ENCODE measurements around the gene CD276. TPM values are rescaled to one million over a fixed set of nuclear protein-coding genes. Genes with fewer than 3 reads are reported as not detected.

The CD276 gene
- polyA plus RNA-seq, 2 donors: 9.3 to 11.0 TPM

DNA sequence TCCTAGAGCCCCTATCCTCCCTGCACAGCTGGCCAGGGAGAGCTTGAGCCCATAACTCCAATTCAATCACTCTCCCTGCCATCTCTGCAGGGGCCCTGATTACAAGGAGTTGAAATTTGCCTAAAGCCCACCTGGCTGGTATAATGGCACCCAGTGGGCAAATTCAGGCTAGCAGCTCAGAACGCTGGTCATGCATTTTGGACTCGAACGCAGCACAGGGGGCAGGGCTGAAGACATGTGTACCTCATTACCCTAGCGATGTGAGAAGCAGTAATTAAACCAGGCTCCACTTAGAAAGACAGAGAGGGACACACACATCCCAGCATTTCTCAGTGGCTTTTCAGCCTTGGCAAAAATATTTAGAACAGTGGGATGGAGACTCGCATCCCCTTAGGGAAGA is 65.8 kb downstream of the CD276 start:
- H3K27me3 ChIP-seq (ENCODE audit: control insufficient read depth in 1 of 2, insufficient read depth in 2 of 2, low read length in 2 of 2): peaks cover 0 to 3% of the 10 kb centered on the region in 2 donors
- H3K27ac ChIP-seq (ENCODE audit: low read depth in 2 of 2, low read length in 1 of 2): no peak overlapping the region
- H3K9me3 ChIP-seq (ENCODE audit: control insufficient read depth in 2 of 2, insufficient read depth in 1 of 2, low read depth in 1 of 2, low read length in 1 of 2): no peaks in the 10 kb centered on the region
- 91 to 93% methylated on average over 5 of the region's 5 CpGs for WGBS, 2 donors
- peaks cover 0 to 4% of the 10 kb centered on the region in 2 donors for H3K36me3 ChIP-seq (ENCODE audit: control insufficient read depth in 2 of 2, insufficient read depth in 2 of 2, low read length in 1 of 2)
- H3K4me3 ChIP-seq (ENCODE audit: low read depth in 1 of 2, low read length in 2 of 2): no peak overlapping the region
- H3K4me1 ChIP-seq (ENCODE audit: control insufficient read depth in 2 of 2, insufficient read depth in 2 of 2, low read length in 1 of 2): peaks cover 5 to 9% of the 10 kb centered on the region in 2 donors

DNA sequence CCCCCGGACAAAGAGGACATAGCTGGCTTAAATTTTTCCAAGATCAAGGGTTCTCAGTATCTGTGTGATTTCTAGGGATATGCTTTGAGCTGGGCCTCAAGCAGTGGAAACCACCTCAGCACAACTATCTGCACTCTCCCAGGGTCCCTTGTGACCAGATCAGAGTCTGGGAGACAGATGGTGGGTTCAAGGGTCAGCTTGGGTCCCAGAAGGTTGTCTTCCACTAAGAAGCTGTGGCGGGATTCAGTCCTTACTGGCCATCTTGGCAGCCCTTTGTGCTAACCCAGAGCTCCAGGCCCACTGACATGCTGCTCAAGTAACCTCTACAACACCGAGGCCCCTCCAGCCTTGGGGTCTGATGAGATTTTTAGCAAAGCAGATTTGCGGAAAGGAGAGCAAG is 66.3 kb downstream of the CD276 start:
- Histone ChIP-seq H3K4me1 (ENCODE audit: control insufficient read depth in 2 of 2, insufficient read depth in 2 of 2, low read length in 1 of 2) (peaks cover 3 to 9% of the 10 kb centered on the region in 2 donors), H3K36me3 (ENCODE audit: control insufficient read depth in 2 of 2, insufficient read depth in 2 of 2, low read length in 1 of 2) (peaks cover 0 to 4% of the 10 kb centered on the region in 2 donors), H3K4me3 (ENCODE audit: low read depth in 1 of 2, low read length in 2 of 2) (no peak overlapping the region), H3K27me3 (ENCODE audit: control insufficient read depth in 1 of 2, insufficient read depth in 2 of 2, low read length in 2 of 2) (peaks cover 0 to 3% of the 10 kb centered on the region in 2 donors), H3K27ac (ENCODE audit: low read depth in 2 of 2, low read length in 1 of 2) (no peak overlapping the region), H3K9me3 (ENCODE audit: control insufficient read depth in 2 of 2, insufficient read depth in 1 of 2, low read depth in 1 of 2, low read length in 1 of 2) (no peaks in the 10 kb centered on the region)
- 74 to 87% methylated on average over 4 of the region's 4 CpGs for WGBS, 2 donors

DNA sequence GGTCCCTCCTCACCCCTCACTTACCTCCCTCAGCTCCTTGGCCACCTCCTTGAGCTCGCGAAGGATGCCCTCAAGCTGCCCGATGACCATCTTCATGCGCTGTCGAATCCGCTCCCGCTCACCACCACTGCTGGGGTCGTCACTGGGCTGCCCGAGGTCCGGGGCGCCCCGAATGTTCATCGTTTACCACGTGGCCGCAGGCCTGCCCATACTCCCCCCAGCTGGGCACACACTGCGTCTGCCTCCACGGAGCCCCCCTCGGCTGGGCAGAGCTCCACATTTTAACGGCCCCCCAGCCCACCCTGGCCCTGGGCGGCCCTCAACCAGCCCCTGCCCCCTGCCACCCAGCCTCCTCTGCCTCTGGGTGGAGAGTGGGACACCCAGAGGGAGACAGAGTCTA is 66.8 kb downstream of the CD276 start:
- no peak overlapping the region for H3K4me3 ChIP-seq (ENCODE audit: low read depth in 1 of 2, low read length in 2 of 2)

DNA sequence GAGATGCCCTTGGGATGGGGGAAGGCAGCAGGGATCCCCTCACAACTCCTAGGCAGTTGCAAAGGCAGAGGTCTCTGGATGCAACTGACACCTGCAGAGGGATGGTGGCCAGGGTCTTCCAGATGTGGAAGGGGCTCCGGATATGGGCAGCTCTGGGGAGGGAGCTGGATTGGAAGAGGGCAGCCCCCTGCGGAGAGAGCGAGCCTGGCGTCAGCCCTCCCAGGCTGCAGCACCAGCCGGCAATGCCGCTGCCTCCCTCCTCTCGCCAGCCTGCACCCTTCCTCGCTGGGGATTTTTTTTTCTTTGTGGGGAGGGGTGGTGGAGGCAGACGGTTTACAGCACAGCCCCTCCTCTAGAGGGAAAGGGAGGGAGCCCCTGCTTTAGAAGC is 67.3 kb downstream of the CD276 start:
- Histone ChIP-seq H3K9me3 (ENCODE audit: control insufficient read depth in 2 of 2, insufficient read depth in 1 of 2, low read depth in 1 of 2, low read length in 1 of 2) (no peaks in the 10 kb centered on the region), H3K27ac (ENCODE audit: low read depth in 2 of 2, low read length in 1 of 2) (no peak overlapping the region), H3K4me1 (ENCODE audit: control insufficient read depth in 2 of 2, insufficient read depth in 2 of 2, low read length in 1 of 2) (peaks cover 3 to 7% of the 10 kb centered on the region in 2 donors), H3K4me3 (ENCODE audit: low read depth in 1 of 2, low read length in 2 of 2) (peak overlapping the region in 1 of 2 donors; percentile 51), H3K36me3 (ENCODE audit: control insufficient read depth in 2 of 2, insufficient read depth in 2 of 2, low read length in 1 of 2) (peaks cover 0 to 4% of the 10 kb centered on the region in 2 donors), H3K27me3 (ENCODE audit: control insufficient read depth in 1 of 2, insufficient read depth in 2 of 2, low read length in 2 of 2) (peaks cover 0 to 3% of the 10 kb centered on the region in 2 donors)
- WGBS, 2 donors: 9 to 22% methylated on average over 6 to 9 of the region's 9 CpGs

More for the DNA sequence above, 66.8 kb downstream of the CD276 start:
- 85 to 88% methylated on average over 20 of the region's 20 CpGs for WGBS, 2 donors
- Histone ChIP-seq H3K27me3 (ENCODE audit: control insufficient read depth in 1 of 2, insufficient read depth in 2 of 2, low read length in 2 of 2) (peaks cover 0 to 3% of the 10 kb centered on the region in 2 donors), H3K36me3 (ENCODE audit: control insufficient read depth in 2 of 2, insufficient read depth in 2 of 2, low read length in 1 of 2) (peaks cover 0 to 4% of the 10 kb centered on the region in 2 donors), H3K9me3 (ENCODE audit: control insufficient read depth in 2 of 2, insufficient read depth in 1 of 2, low read depth in 1 of 2, low read length in 1 of 2) (no peaks in the 10 kb centered on the region), H3K27ac (ENCODE audit: low read depth in 2 of 2, low read length in 1 of 2) (no peak overlapping the region), H3K4me1 (ENCODE audit: control insufficient read depth in 2 of 2, insufficient read depth in 2 of 2, low read length in 1 of 2) (peaks cover 3 to 9% of the 10 kb centered on the region in 2 donors)

DNA sequence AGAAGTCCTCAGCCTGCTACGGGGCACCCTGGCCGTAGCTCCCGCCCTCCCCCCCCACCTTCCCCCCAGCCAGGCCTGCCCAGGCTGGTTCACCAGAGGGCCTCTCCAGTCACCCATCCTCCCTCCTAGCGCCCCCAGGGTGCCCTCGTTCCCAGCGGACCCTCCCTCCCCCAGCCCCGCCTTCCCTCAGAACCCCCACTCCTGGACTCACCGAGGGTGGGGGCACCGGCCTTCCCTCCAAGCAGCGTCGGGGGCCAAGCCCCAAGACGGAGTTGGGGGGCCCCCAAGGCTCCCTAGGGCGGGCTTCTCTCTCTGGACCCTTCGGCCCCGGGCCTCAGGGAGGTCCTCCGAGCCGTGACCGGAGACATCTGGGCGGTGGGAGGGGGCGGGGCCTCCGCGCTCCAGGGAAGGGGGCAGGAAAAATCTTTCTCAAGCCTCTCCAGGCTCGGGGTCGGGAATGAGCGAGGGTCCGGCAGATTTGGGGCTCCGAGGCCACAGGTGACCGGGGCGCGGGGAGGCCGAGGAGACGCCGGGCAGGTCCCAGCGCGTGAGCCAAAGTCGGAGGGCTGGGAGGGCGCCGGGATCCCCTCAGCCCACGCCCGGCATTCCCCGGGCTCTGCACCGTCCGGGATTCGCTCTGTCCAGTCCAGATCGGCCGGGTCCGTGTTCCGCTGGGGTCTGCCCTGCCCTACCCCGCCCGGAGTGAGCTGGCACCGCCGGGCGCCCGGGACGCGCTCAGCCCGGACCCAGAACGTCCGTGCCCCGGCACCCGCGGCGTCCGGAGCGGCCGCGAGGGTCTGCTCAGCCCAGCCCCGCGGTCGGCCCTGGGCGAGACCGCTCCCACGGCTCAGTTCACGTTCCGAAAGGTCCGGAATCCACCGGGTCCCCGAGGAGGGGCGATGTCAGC is 68.0 kb downstream of the CD276 start:
- WGBS, 2 donors: 1 to 2% methylated on average over 71 to 79 of the region's 79 CpGs
- Histone ChIP-seq H3K9me3 (ENCODE audit: control insufficient read depth in 2 of 2, insufficient read depth in 1 of 2, low read depth in 1 of 2, low read length in 1 of 2) (no peaks in the 10 kb centered on the region), H3K27ac (ENCODE audit: low read depth in 2 of 2, low read length in 1 of 2) (no peak overlapping the region), H3K4me1 (ENCODE audit: control insufficient read depth in 2 of 2, insufficient read depth in 2 of 2, low read length in 1 of 2) (peaks cover 3 to 7% of the 10 kb centered on the region in 2 donors), H3K27me3 (ENCODE audit: control insufficient read depth in 1 of 2, insufficient read depth in 2 of 2, low read length in 2 of 2) (peaks cover 0 to 3% of the 10 kb centered on the region in 2 donors), H3K4me3 (ENCODE audit: low read depth in 1 of 2, low read length in 2 of 2) (peak overlapping the region; percentile 51 to 52), H3K36me3 (ENCODE audit: control insufficient read depth in 2 of 2, insufficient read depth in 2 of 2, low read length in 1 of 2) (peaks cover 0 to 4% of the 10 kb centered on the region in 2 donors)

DNA sequence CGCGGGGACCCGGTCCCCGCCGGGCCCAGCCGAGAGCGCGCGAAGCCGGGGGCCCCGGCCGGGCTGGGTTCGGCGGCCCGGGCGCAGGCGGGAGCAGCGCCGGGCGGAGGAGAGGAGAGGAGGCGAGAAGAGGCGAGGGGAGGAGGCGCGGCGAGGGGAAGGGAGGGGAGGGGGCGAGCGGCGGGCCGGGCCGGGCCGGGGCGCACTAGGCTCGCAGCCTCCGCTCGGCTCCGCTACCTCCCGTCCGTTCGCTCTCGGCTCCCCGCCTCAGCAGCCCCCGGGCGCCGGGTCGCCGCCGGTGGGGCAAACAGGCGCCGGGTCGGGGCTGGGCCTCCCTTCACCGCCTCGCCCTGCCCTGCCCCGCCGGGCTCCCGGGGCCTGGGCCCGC is 68.6 kb downstream of the CD276 start:
- Histone ChIP-seq H3K4me3 (ENCODE audit: low read depth in 1 of 2, low read length in 2 of 2) (peak overlapping the region; percentile 51 to 52), H3K9me3 (ENCODE audit: control insufficient read depth in 2 of 2, insufficient read depth in 1 of 2, low read depth in 1 of 2, low read length in 1 of 2) (no peaks in the 10 kb centered on the region), H3K4me1 (ENCODE audit: control insufficient read depth in 2 of 2, insufficient read depth in 2 of 2, low read length in 1 of 2) (peaks cover 3 to 7% of the 10 kb centered on the region in 2 donors), H3K36me3 (ENCODE audit: control insufficient read depth in 2 of 2, insufficient read depth in 2 of 2, low read length in 1 of 2) (peaks cover 0 to 4% of the 10 kb centered on the region in 2 donors), H3K27ac (ENCODE audit: low read depth in 2 of 2, low read length in 1 of 2) (no peak overlapping the region), H3K27me3 (ENCODE audit: control insufficient read depth in 1 of 2, insufficient read depth in 2 of 2, low read length in 2 of 2) (peaks cover 0 to 3% of the 10 kb centered on the region in 2 donors)
- 2 to 3% methylated on average over 31 to 56 of the region's 56 CpGs for WGBS, 2 donors

DNA sequence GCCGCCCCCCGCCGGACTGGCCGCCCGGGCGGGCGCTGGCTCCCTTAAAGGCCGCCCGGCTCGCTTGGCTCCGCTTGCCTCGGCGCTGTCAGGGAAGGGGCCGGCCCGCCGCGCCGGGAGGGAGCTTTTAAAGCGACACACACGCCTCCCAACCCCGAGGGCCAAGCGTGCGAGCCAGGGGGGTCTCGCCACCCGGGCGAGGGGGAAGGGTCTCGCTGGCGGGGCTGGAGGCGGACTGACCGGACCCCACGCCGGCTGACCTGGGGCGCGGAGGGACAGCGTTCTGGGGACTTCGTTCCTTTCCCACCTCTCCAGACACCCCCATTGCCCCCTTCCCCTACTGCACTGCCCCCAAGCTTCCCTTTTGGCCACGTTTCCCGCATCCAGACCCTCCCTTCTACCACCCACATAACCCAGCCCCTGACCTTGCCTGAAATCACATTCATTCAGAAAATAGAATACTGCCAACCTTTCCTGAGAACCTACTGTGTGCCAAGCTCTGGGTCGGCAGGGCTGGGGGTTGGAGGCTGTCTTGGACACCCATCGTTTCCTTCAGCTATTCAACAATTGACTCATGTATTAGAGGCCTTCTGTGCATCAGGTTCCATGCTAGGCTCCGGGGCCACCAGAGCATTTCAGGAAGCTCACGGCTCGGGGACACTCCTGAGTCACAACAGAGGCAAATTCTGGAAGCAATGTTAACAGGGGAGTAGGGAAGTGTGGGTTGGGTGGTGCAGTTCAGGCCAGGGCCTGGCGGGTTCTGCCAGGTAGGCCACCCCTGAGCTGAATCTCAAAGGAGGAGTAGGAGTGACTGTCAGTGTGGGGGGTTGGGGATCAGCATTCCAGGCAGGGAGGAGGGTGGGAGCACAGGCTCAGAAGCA is 69.3 kb downstream of the CD276 start, which contains the start of gene INSYN1:
Gene INSYN1, minus strand, starts transcription at position 102 of the 881 bp plus-strand sequence. CDS start 2,221 bp downstream, outside the sequence.
- peak within 1 kb of the TSS in 1 of 2 donors; percentile 49 for H3K27ac ChIP-seq (ENCODE audit: low read depth in 2 of 2, low read length in 1 of 2)
- 13 to 18% methylated on average over 35 to 44 of the region's 44 CpGs for WGBS, 2 donors
- H3K4me3 ChIP-seq (ENCODE audit: low read depth in 1 of 2, low read length in 2 of 2): peak within 1 kb of the TSS; percentile 51 to 52
- H3K4me1 ChIP-seq (ENCODE audit: control insufficient read depth in 2 of 2, insufficient read depth in 2 of 2, low read length in 1 of 2): peaks cover 3 to 7% of the 10 kb centered on the region in 2 donors
- no peaks in the 10 kb centered on the region for H3K9me3 ChIP-seq (ENCODE audit: control insufficient read depth in 2 of 2, insufficient read depth in 1 of 2, low read depth in 1 of 2, low read length in 1 of 2)
- peaks cover 0 to 4% of the 10 kb centered on the region in 2 donors for H3K36me3 ChIP-seq (ENCODE audit: control insufficient read depth in 2 of 2, insufficient read depth in 2 of 2, low read length in 1 of 2)
- peaks cover 0 to 3% of the 10 kb centered on the region in 2 donors for H3K27me3 ChIP-seq (ENCODE audit: control insufficient read depth in 1 of 2, insufficient read depth in 2 of 2, low read length in 2 of 2)

DNA sequence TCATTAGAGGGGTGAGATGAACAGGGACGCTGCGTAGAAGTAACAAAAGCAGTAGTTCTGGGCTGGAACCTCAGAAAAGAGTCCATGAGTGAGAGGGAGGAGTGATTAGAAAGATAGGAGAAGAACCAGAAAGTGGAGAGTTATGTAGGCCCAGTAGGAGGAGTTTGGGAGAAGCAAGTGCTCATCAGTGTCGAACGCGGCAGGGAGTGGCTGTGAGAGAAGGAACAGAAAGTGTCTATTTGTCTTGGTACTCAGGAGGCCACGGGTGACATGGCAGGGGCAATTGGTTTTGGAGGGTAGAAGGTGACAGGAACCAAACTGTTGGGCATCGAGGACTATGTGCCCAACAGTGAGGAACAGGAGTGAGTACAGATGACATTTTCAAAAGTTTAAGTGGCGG is 70.3 kb downstream of the CD276 start:
- WGBS, 2 donors: 68 to 70% methylated on average over 8 of the region's 8 CpGs
- H3K27me3 ChIP-seq (ENCODE audit: control insufficient read depth in 1 of 2, insufficient read depth in 2 of 2, low read length in 2 of 2): peaks cover 0 to 3% of the 10 kb centered on the region in 2 donors

DNA sequence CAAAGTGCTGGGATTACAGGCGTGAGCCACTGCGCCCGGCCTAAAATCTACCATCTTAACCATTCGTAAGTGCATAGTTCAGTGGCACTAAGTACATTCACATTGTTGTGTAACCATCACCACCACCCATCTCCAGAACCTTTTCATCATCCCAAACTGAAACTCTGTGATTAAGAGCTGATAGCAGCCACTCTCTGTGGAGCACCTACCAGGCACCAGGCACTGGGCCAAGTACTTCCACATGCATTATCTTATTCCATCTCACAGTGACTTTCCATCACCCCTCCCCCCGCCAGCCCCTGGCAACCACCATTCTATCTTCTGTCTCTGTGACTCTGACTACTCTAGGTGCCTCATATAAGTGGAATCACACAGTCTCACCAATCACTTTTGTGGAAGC is 71.3 kb downstream of the CD276 start:
- Histone ChIP-seq H3K27ac (ENCODE audit: low read depth in 2 of 2, low read length in 1 of 2) (no peak overlapping the region), H3K4me1 (ENCODE audit: control insufficient read depth in 2 of 2, insufficient read depth in 2 of 2, low read length in 1 of 2) (peaks cover 3 to 7% of the 10 kb centered on the region in 2 donors), H3K36me3 (ENCODE audit: control insufficient read depth in 2 of 2, insufficient read depth in 2 of 2, low read length in 1 of 2) (no peaks in the 10 kb centered on the region), H3K4me3 (ENCODE audit: low read depth in 1 of 2, low read length in 2 of 2) (no peak overlapping the region), H3K27me3 (ENCODE audit: control insufficient read depth in 1 of 2, insufficient read depth in 2 of 2, low read length in 2 of 2) (peaks cover 0 to 3% of the 10 kb centered on the region in 2 donors), H3K9me3 (ENCODE audit: control insufficient read depth in 2 of 2, insufficient read depth in 1 of 2, low read depth in 1 of 2, low read length in 1 of 2) (no peaks in the 10 kb centered on the region)
- 94% methylated on average over 5 of the region's 5 CpGs for WGBS, 2 donors

More for the DNA sequence above, 70.3 kb downstream of the CD276 start:
- peaks cover 3 to 7% of the 10 kb centered on the region in 2 donors for H3K4me1 ChIP-seq (ENCODE audit: control insufficient read depth in 2 of 2, insufficient read depth in 2 of 2, low read length in 1 of 2)
- peaks cover 0 to 4% of the 10 kb centered on the region in 2 donors for H3K36me3 ChIP-seq (ENCODE audit: control insufficient read depth in 2 of 2, insufficient read depth in 2 of 2, low read length in 1 of 2)
- H3K9me3 ChIP-seq (ENCODE audit: control insufficient read depth in 2 of 2, insufficient read depth in 1 of 2, low read depth in 1 of 2, low read length in 1 of 2): no peaks in the 10 kb centered on the region
- H3K4me3 ChIP-seq (ENCODE audit: low read depth in 1 of 2, low read length in 2 of 2): no peak overlapping the region
- H3K27ac ChIP-seq (ENCODE audit: low read depth in 2 of 2, low read length in 1 of 2): no peak overlapping the region

Data from esophagus (tissue), 2 donors.